CD14-positive monocyte (primary cell): ENCODE results near the gene MYO5C. TPM values are rescaled to one million over a fixed set of nuclear protein-coding genes. Genes with fewer than 3 reads are reported as not detected.

Source experiments
- DNase-seq, 3 donors: peaks; one replicate each; pipeline ENCODE4 v3.0.0-alpha.2; 2011 to 2022
- H2AFZ ChIP-seq: 2 replicates; pipeline ENCODE4 v1.6.0; 2012; ENCODE audit warnings: mild to moderate bottlenecking, low read depth, low read length, inconsistent platforms; ENCODE audit not compliant: insufficient read depth, poor library complexity, severe bottlenecking
- H3K27ac ChIP-seq, 2 donors: 1 replicate in 1 of 2; 2 replicates in 1 of 2; pipeline ENCODE4 v1.5.1; 2012 to 2013; ENCODE audit warnings: low read length in 2 of 2, control low read depth in 1 of 2, inconsistent platforms in 1 of 2, low read depth in 1 of 2, mild to moderate bottlenecking in 1 of 2
- H3K27me3 ChIP-seq, 2 donors: one replicate each; pipeline versions ENCODE4 v1.6.0 to v1.6.1; 2011 to 2013; ENCODE audit warnings: low read length in 2 of 2; ENCODE audit not compliant: control insufficient read depth in 2 of 2, insufficient read depth in 2 of 2
- H3K36me3 ChIP-seq, 2 donors: replicated peaks in 1 of 2; 1 replicate in 1 of 2; 2 replicates in 1 of 2; pipeline versions ENCODE4 v1.5.1 to v1.6.1; 2012 to 2013; ENCODE audit warnings: low read length in 2 of 2, control low read depth in 1 of 2, inconsistent platforms in 1 of 2, mild to moderate bottlenecking in 1 of 2; ENCODE audit not compliant: insufficient read depth in 2 of 2, control insufficient read depth in 1 of 2
- H3K4me1 ChIP-seq, 2 donors: 1 replicate in 1 of 2; 2 replicates in 1 of 2; pipeline versions ENCODE4 v1.5.1 to v1.6.1; 2012 to 2013; ENCODE audit warnings: low read length in 2 of 2, control low read depth in 1 of 2, inconsistent platforms in 1 of 2, mild to moderate bottlenecking in 1 of 2, moderate library complexity in 1 of 2; ENCODE audit not compliant: insufficient read depth in 2 of 2, control insufficient read depth in 1 of 2
- H3K4me2 ChIP-seq: replicated peaks from 2 replicates; pipeline ENCODE3; 2012; ENCODE audit warnings: low read length, moderate library complexity, mild to moderate bottlenecking; ENCODE audit not compliant: poor library complexity, severe bottlenecking; ENCODE audit errors: extremely low read depth
- H3K4me3 ChIP-seq, 3 experiments: fragments of 200-600 bp in 1 of 3; sonication (generic) in 1 of 3; replicated peaks in 1 of 3; 1 replicate in 2 of 3; 2 replicates in 1 of 3; pipeline ENCODE4 v1.5.1; 2011 to 2013; ENCODE audit warnings: low read length in 3 of 3, mild to moderate bottlenecking in 3 of 3, control low read depth in 2 of 3, low read depth in 2 of 3, inconsistent platforms in 1 of 3, moderate library complexity in 1 of 3
- H3K79me2 ChIP-seq: 2 replicates; pipeline ENCODE4 v1.6.0; 2012; ENCODE audit warnings: mild to moderate bottlenecking, control low read depth, inconsistent platforms, low read length, moderate library complexity; ENCODE audit not compliant: insufficient read depth
- H3K9ac ChIP-seq: 2 replicates; pipeline ENCODE4 v1.6.0; 2017; ENCODE audit warnings: low read length, mild to moderate bottlenecking; ENCODE audit not compliant: insufficient read depth, poor library complexity, severe bottlenecking
- H3K9me3 ChIP-seq, 2 donors: replicated peaks in 1 of 2; 1 replicate in 1 of 2; 2 replicates in 1 of 2; pipeline versions ENCODE4 v1.5.1 to v1.6.1; 2012 to 2013; ENCODE audit warnings: low read length in 2 of 2, control low read depth in 1 of 2; ENCODE audit not compliant: control insufficient read depth in 1 of 2, insufficient read depth in 1 of 2
- H4K20me1 ChIP-seq: 2 replicates; pipeline ENCODE4 v1.6.0; 2012; ENCODE audit warnings: mild to moderate bottlenecking, low read length, control low read depth, moderate library complexity; ENCODE audit not compliant: insufficient read depth
- H3K27ac Mint-ChIP-seq, 7 donors: one replicate each; pipeline ENCODE4 v1.8.0; 2020; ENCODE audit warnings: mild to moderate bottlenecking in 7 of 7, mixed read lengths in 7 of 7, moderate library complexity in 6 of 7, inconsistent platforms in 2 of 7
- H3K27me3 Mint-ChIP-seq, 3 donors: one replicate each; pipeline ENCODE4 v1.8.0; 2021 to 2022; ENCODE audit warnings: low read depth in 3 of 3, mild to moderate bottlenecking in 3 of 3, mixed read lengths in 3 of 3, moderate library complexity in 3 of 3, inconsistent platforms in 1 of 3
- H3K36me3 Mint-ChIP-seq, 2 donors: one replicate each; pipeline ENCODE4 v1.8.0; 2020; ENCODE audit warnings: mixed read lengths in 2 of 2, inconsistent platforms in 1 of 2, mild to moderate bottlenecking in 1 of 2
- H3K4me1 Mint-ChIP-seq: one replicate; pipeline ENCODE4 v1.8.0; 2020; ENCODE audit warnings: mild to moderate bottlenecking, mixed read lengths
- H3K4me3 Mint-ChIP-seq, 2 donors: one replicate each; pipeline ENCODE4 v1.8.0; 2020; ENCODE audit warnings: mild to moderate bottlenecking in 2 of 2, mixed read lengths in 2 of 2, moderate library complexity in 1 of 2
- H3K9me3 Mint-ChIP-seq, 7 donors: one replicate each; pipeline ENCODE4 v1.8.0; 2020 to 2022; ENCODE audit warnings: mixed read lengths in 7 of 7, mild to moderate bottlenecking in 6 of 7, moderate library complexity in 6 of 7, inconsistent platforms in 2 of 7
- WGBS: methylation state at CpG from one replicate; pipeline ENCODE4 v1.1.5; 2013; ENCODE audit warnings: missing lambda C conversion rate; ENCODE audit not compliant: insufficient coverage; 5-methylcytosine and 5-hydroxymethylcytosine counted together
- intact Hi-C, 2 donors: fragments of 100-400 bp; cut with micrococcal nuclease; formaldehyde crosslinking; loops; one replicate each; pipeline versions ENCODE4 v1.15.0 to v1.15.1; 2023
- polyA plus RNA-seq, 3 donors: library from polyadenylated mRNA; depleted of rRNA in 1 of 3; unstranded in 2 of 3; stranded (reverse) in 1 of 3; fragments of 300-500 nt in 2 of 3; fragments of >200 nt in 1 of 3; fragmentation: Illumina TruSeq in 2 of 3; gene quantifications; 1 replicate in 2 of 3; 2 replicates in 1 of 3; pipeline ENCODE4 v1.2.3, GENCODE V29; 2012 to 2021
- TF ChIP-seq, protein P1 (sequence below): fragments of 200-600 bp; IDR thresholded peaks from one replicate; pipeline ENCODE4 v1.8.0; 2022; ENCODE audit warnings: antibody characterized with exemption, mild to moderate bottlenecking

The MYO5C gene
- polyA plus RNA-seq, 3 donors = 0.20 TPM; not detected in 2

DNA sequence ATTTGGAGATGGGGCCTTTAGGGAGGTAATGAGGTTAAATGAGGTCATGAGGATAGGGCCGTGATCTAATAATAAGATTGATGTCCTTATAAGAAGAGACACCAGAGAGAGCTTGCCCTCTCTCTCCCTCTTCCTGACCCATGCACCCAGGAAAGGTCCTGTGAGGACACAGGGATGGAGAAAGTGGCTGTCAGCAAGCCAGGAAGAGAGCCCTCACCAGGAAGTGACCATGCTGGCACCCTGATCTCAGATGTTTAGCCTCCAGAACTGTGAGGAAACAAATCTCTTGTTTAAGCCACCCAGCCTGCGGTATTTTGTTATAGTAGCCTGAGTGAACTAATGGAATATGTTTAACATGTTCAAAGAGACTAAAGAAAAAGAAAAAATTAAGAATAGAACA, 89.2 kb downstream of the MYO5C start:
- peaks cover 18 to 26% of the 10 kb centered on the region in 2 donors for H3K4me1 ChIP-seq
- intact Hi-C loops = no loop called here
- H2AFZ ChIP-seq = no peak overlapping the region
- H3K4me2 ChIP-seq = no peak overlapping the region
- no peaks in the 10 kb centered on the region for H3K36me3 ChIP-seq
- no peaks in the 10 kb centered on the region for H4K20me1 ChIP-seq
- WGBS = no CpG with 5 or more reads among the region's 2 CpGs
- TF ChIP-seq, protein P1, sequence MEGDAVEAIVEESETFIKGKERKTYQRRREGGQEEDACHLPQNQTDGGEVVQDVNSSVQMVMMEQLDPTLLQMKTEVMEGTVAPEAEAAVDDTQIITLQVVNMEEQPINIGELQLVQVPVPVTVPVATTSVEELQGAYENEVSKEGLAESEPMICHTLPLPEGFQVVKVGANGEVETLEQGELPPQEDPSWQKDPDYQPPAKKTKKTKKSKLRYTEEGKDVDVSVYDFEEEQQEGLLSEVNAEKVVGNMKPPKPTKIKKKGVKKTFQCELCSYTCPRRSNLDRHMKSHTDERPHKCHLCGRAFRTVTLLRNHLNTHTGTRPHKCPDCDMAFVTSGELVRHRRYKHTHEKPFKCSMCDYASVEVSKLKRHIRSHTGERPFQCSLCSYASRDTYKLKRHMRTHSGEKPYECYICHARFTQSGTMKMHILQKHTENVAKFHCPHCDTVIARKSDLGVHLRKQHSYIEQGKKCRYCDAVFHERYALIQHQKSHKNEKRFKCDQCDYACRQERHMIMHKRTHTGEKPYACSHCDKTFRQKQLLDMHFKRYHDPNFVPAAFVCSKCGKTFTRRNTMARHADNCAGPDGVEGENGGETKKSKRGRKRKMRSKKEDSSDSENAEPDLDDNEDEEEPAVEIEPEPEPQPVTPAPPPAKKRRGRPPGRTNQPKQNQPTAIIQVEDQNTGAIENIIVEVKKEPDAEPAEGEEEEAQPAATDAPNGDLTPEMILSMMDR = no peak
- no peak overlapping the region for H3K9ac ChIP-seq
- no peaks in the 10 kb centered on the region for H3K9me3 ChIP-seq
- peaks cover 0 to 1% (median 0%) of the 10 kb centered on the region in 3 donors for H3K27me3 Mint-ChIP-seq
- no peaks in the 10 kb centered on the region for H3K27me3 ChIP-seq
- no peaks in the 10 kb centered on the region for H3K79me2 ChIP-seq
- DNase-seq = no peak
- peaks cover 28% of the 10 kb centered on the region for H3K4me1 Mint-ChIP-seq
- peak overlapping the region in 1 of 2 donors; percentile 42 for H3K4me3 Mint-ChIP-seq
- no peak overlapping the region for H3K4me3 ChIP-seq
- no peaks in the 10 kb centered on the region for H3K36me3 Mint-ChIP-seq
- no peak overlapping the region for H3K27ac ChIP-seq
- peak overlapping the region in 1 of 7 donors; percentile 23 for H3K27ac Mint-ChIP-seq
- no peaks in the 10 kb centered on the region for H3K9me3 Mint-ChIP-seq

DNA sequence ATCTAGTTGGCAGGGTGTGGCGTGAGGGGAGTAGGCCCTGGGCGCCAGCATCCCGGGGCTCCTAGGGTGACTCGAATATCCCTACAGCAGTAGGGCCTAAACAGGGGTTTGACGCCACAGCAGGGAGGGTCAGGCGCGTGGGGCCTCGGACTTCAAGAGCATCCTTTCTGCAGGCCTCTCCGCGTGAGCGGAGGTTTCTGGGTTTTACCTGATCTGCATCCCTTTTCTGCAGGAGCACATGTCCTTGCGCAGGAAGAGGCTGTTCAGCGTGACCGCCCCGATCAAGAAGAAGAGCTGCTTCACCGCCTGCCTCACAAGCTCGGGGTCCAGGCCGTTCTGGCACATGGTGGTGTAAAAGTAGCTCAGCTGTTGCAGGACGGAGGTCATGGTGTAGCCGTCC, 90.9 kb downstream of the MYO5C start:
- Histone ChIP-seq H3K79me2 (no peaks in the 10 kb centered on the region), H3K4me2 (no peak overlapping the region), H3K4me3 (no peak overlapping the region), H3K36me3 (no peaks in the 10 kb centered on the region), H2AFZ (no peak overlapping the region), H4K20me1 (no peaks in the 10 kb centered on the region), H3K27me3 (no peaks in the 10 kb centered on the region), H3K9me3 (no peaks in the 10 kb centered on the region), H3K9ac (no peak overlapping the region), H3K4me1 (peaks cover 18 to 26% of the 10 kb centered on the region in 2 donors), H3K27ac (no peak overlapping the region)
- Mint-ChIP-seq H3K36me3 (no peaks in the 10 kb centered on the region), H3K27ac (no peak overlapping the region), H3K4me1 (peaks cover 28% of the 10 kb centered on the region), H3K9me3 (no peaks in the 10 kb centered on the region), H3K4me3 (no peak overlapping the region), H3K27me3 (peaks cover 0 to 1% (median 0%) of the 10 kb centered on the region in 3 donors)
- 96% methylated on average over 20 of the region's 20 CpGs for WGBS
- TF ChIP-seq, protein P1 = no peak
- intact Hi-C loops = no loop called here
- DNase-seq = no peak
